Stimulated activated CD4-positive, alpha-beta T cell treated with anti-CD3 and anti-CD28 coated beads, Interleukin-2, amount 100 ng/mL, for 24 hours (primary cell): ENCODE data around the gene OR52E8.

Experiments
- DNase-seq, 2 donors: peaks; one replicate each; pipeline ENCODE4 v3.0.0-alpha.2; 2020

Gene OR52E8

GRCh38 chr11:5857590-5857989 lies at the start of gene OR52E8:
Gene OR52E8 (minus strand): TSS chr11:5857690. CDS start chr11:5857690, 0 bp downstream.
- no peak for DNase-seq

- no peak for DNase-seq
Observed at GRCh38 chr11:5899534-5899933, 42.0 kb upstream of the OR52E8 start.

- DNase-seq = no peak
Observed at GRCh38 chr11:5892908-5893307, 35.4 kb upstream of the OR52E8 start, which contains the start of gene OR52E5. Gene OR52E5 (plus strand): TSS chr11:5893208. CDS start chr11:5900777, 7,569 bp downstream.

GRCh38 chr11:5891216-5891800 lies 33.8 kb upstream of the OR52E8 start:
- no peak for DNase-seq

GRCh38 chr11:5887661-5888060 lies 30.2 kb upstream of the OR52E8 start:
- no peak for DNase-seq

- DNase-seq = no peak
Observed at GRCh38 chr11:5887172-5887571, 29.7 kb upstream of the OR52E8 start.

GRCh38 chr11:5881756-5882155 lies 24.3 kb upstream of the OR52E8 start:
- no peak for DNase-seq

- no peak for DNase-seq
Observed at GRCh38 chr11:5880329-5880728, 22.8 kb upstream of the OR52E8 start, which contains the start of gene OR52E4. Gene OR52E4 (plus strand): TSS chr11:5880629. CDS start chr11:5884293, 3,664 bp downstream.

GRCh38 chr11:5878564-5878963 lies 21.1 kb upstream of the OR52E8 start:
- no peak for DNase-seq

GRCh38 chr11:5865826-5866225 lies 8.3 kb upstream of the OR52E8 start:
- no peak for DNase-seq

- DNase-seq = no peak
Observed at GRCh38 chr11:5851002-5851401, 6.5 kb downstream of the OR52E8 start.

GRCh38 chr11:5847711-5848110 lies 9.8 kb downstream of the OR52E8 start:
- DNase-seq = no peak

GRCh38 chr11:5846701-5847100 lies 10.8 kb downstream of the OR52E8 start:
- DNase-seq = no peak

- DNase-seq = no peak
Observed at GRCh38 chr11:5841797-5842196, 15.7 kb downstream of the OR52E8 start, which contains the start of gene OR52E6. Gene OR52E6 (minus strand): TSS chr11:5841897. CDS start chr11:5841897, 0 bp downstream.

- DNase-seq = no peak
Observed at GRCh38 chr11:5837695-5838094, 19.8 kb downstream of the OR52E8 start.

GRCh38 chr11:5833446-5833845 lies 24.0 kb downstream of the OR52E8 start:
- DNase-seq = no peak

GRCh38 chr11:5831196-5831829 lies 26.2 kb downstream of the OR52E8 start:
- no peak for DNase-seq

- DNase-seq = no peak
Observed at GRCh38 chr11:5818245-5818886, 39.1 kb downstream of the OR52E8 start.

- DNase-seq = no peak
Observed at GRCh38 chr11:5815534-5815933, 42.0 kb downstream of the OR52E8 start.

GRCh38 chr11:5809905-5810795 lies 47.3 kb downstream of the OR52E8 start:
- no peak for DNase-seq

- no peak for DNase-seq
Observed at GRCh38 chr11:5809122-5809519, 48.4 kb downstream of the OR52E8 start.

- DNase-seq = peak; percentile 70 to 77
Observed at GRCh38 chr11:5808500-5809121, 48.9 kb downstream of the OR52E8 start, which contains the start of gene OR52N2. Gene OR52N2 (plus strand): TSS chr11:5808924. CDS start chr11:5820336, 11,412 bp downstream.
